Neural crest cell (in vitro differentiated cells): ENCODE data around the gene PRPF39. TPM values are rescaled to one million over a fixed set of nuclear protein-coding genes. Genes with fewer than 3 reads are reported as not detected.
A peak's percentile ranks its signal among the peaks of the same experiment; 100 is the strongest.

Experiments used
- DNase-seq: peaks from one replicate; pipeline ENCODE4 v3.0.0; 2021; ENCODE audit warnings: low read depth, mixed read lengths, low spot score
- H3K27ac Mint-ChIP-seq: one replicate; pipeline ENCODE4 v1.8.0; 2021; ENCODE audit warnings: mild to moderate bottlenecking, mixed read lengths; ENCODE audit not compliant: unreplicated experiment
- H3K27me3 Mint-ChIP-seq: 2 replicates; pipeline ENCODE4 v1.8.0; 2021; ENCODE audit warnings: low read depth, mild to moderate bottlenecking, mixed read lengths
- H3K36me3 Mint-ChIP-seq: 2 replicates; pipeline ENCODE4 v1.8.0; 2021; ENCODE audit warnings: low read depth, mild to moderate bottlenecking, mixed read lengths
- H3K4me1 Mint-ChIP-seq: 2 replicates; pipeline ENCODE4 v1.8.0; 2021; ENCODE audit warnings: mixed read lengths
- H3K4me3 Mint-ChIP-seq: one replicate; pipeline ENCODE4 v1.8.0; 2021; ENCODE audit warnings: mild to moderate bottlenecking, mixed read lengths
- H3K9me3 Mint-ChIP-seq: 2 replicates; pipeline ENCODE4 v1.8.0; 2021; ENCODE audit warnings: mixed read lengths
- total RNA-seq: library from RNA; stranded (reverse); gene quantifications from 2 replicates; pipeline ENCODE4 v1.2.1, GENCODE V29; 2021
- TF ChIP-seq, protein P1 (sequence below): fragments of 200-600 bp; sonication (generic); conservative IDR thresholded peaks from 2 replicates; pipeline ENCODE4 v1.5.0; 2021; ENCODE audit warnings: antibody characterized with exemption, mild to moderate bottlenecking

Gene PRPF39
- total RNA-seq, 1 donor from 2014 or later: 65.3 TPM

DNA sequence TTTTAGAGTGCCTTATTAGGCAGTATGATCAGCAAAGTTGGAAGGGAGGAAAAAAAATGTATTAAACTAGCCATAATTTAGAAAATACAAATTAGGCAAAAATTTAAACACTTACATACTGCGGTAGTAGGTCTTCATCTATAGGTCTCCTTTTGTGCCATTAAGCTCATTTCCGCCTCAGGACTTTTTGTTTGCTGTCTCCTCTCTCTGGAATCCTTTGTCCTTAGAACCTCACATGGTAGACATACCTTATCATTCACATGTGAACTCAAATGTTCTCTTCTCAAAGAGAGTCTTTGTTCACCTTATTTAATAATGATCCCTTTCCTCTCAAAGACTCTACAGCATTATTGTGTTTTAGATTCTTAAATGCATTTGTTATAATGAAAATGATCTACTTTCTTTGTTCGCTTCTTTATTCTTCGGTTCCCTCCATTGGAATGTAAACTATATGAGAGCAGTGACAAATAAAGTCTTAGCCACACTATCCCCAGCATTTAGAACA is 66.5 kb downstream of the PRPF39 start:
- TF ChIP-seq, protein P1, sequence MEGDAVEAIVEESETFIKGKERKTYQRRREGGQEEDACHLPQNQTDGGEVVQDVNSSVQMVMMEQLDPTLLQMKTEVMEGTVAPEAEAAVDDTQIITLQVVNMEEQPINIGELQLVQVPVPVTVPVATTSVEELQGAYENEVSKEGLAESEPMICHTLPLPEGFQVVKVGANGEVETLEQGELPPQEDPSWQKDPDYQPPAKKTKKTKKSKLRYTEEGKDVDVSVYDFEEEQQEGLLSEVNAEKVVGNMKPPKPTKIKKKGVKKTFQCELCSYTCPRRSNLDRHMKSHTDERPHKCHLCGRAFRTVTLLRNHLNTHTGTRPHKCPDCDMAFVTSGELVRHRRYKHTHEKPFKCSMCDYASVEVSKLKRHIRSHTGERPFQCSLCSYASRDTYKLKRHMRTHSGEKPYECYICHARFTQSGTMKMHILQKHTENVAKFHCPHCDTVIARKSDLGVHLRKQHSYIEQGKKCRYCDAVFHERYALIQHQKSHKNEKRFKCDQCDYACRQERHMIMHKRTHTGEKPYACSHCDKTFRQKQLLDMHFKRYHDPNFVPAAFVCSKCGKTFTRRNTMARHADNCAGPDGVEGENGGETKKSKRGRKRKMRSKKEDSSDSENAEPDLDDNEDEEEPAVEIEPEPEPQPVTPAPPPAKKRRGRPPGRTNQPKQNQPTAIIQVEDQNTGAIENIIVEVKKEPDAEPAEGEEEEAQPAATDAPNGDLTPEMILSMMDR: no peak
- Mint-ChIP-seq H3K27ac (peak overlapping the region; percentile 35), H3K4me3 (no peak overlapping the region), H3K9me3 (no peaks in the 10 kb centered on the region), H3K4me1 (peaks cover 7% of the 10 kb centered on the region), H3K36me3 (peaks cover 5% of the 10 kb centered on the region), H3K27me3 (no peaks in the 10 kb centered on the region)
- DNase-seq: no peak

DNA sequence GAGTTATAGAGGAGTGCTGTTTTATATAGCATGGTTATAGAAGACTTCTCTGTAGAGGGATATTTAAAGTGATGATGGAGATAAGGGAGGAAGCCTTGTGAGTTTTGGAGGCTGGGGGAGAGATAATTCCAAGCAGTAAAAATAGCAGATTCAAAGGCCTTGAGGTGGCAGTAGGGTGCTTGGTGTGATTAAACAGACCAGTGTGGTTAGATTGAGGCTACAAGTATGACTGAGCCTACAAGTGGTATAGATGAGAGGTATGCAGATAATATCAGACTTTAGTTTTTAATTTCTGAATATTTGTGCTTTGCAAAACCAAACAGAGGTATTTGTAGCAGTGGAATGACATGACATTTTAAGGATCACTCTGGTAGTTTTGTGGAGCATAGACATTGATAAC is 72.2 kb downstream of the PRPF39 start:
- no peaks in the 10 kb centered on the region for H3K9me3 Mint-ChIP-seq
- no peak for DNase-seq
- H3K27me3 Mint-ChIP-seq: no peaks in the 10 kb centered on the region
- no peak overlapping the region for H3K27ac Mint-ChIP-seq
- H3K4me3 Mint-ChIP-seq: no peak overlapping the region
- no peaks in the 10 kb centered on the region for H3K36me3 Mint-ChIP-seq
- no peaks in the 10 kb centered on the region for H3K4me1 Mint-ChIP-seq
- TF ChIP-seq, protein P1: no peak

Other genes starting within 250 kb of the PRPF39 start
- gene KLHL28, start 122.2 kb upstream of the PRPF39 start, total RNA-seq: 13.7 and 15.8 TPM in 2 replicates
- gene TOGARAM1, start 121.9 kb upstream of the PRPF39 start, total RNA-seq: 14.2 and 15.7 TPM in 2 replicates
- 144 and 149 TPM in 2 replicates for gene FKBP3, start 50.4 kb downstream of the PRPF39 start, total RNA-seq
- gene FANCM, start 51.8 kb downstream of the PRPF39 start, total RNA-seq: 16.3 and 19.0 TPM in 2 replicates
- 55.2 and 58.9 TPM in 2 replicates for gene MIS18BP1, start 169.1 kb downstream of the PRPF39 start, total RNA-seq